Neural progenitor cell (in vitro differentiated cells): ENCODE data around the gene OBI1. TPM values are rescaled to one million over a fixed set of nuclear protein-coding genes. Genes with fewer than 3 reads are reported as not detected.
A peak's percentile ranks its signal among the peaks of the same experiment; 100 is the strongest.

Source experiments
- DNase-seq: peaks from one replicate; pipeline ENCODE4 v3.0.0-alpha.2; 2016; ENCODE audit warnings: low spot score
- H2AFZ ChIP-seq: fragments of 200-600 bp; sonication (generic); replicated peaks from 2 replicates; pipeline ENCODE4 v1.6.1; 2016; ENCODE audit warnings: antibody characterized with exemption
- H3F3A ChIP-seq: fragments of 200-600 bp; sonication (generic); 2 replicates; pipeline ENCODE4 v1.6.1; 2016; ENCODE audit warnings: antibody characterized with exemption, low read depth
- H3K27ac ChIP-seq: fragments of 200-600 bp; sonication (generic); 2 replicates; pipeline ENCODE4 v1.5.1; 2016; ENCODE audit warnings: mild to moderate bottlenecking
- H3K27me3 ChIP-seq: fragments of 200-600 bp; sonication (generic); 2 replicates; pipeline ENCODE4 v1.6.1; 2016; ENCODE audit warnings: mild to moderate bottlenecking, moderate library complexity
- H3K36me3 ChIP-seq: fragments of 200-600 bp; sonication (generic); 2 replicates; pipeline ENCODE4 v1.5.1; 2016
- H3K4me1 ChIP-seq: fragments of 200-600 bp; sonication (generic); 2 replicates; pipeline ENCODE4 v1.6.1; 2016; ENCODE audit warnings: mixed run types
- H3K4me2 ChIP-seq: fragments of 200-600 bp; sonication (generic); 2 replicates; pipeline ENCODE4 v1.6.1; 2016
- H3K4me3 ChIP-seq: fragments of 200-600 bp; sonication (generic); 2 replicates; pipeline ENCODE4 v1.5.1; 2016
- H3K79me2 ChIP-seq: fragments of 200-600 bp; sonication (generic); 2 replicates; pipeline ENCODE4 v1.6.1; 2016; ENCODE audit warnings: low read depth
- H3K9ac ChIP-seq: fragments of 200-600 bp; sonication (generic); 2 replicates; pipeline ENCODE4 v1.6.1; 2016
- H3K9me3 ChIP-seq: fragments of 200-600 bp; sonication (generic); 2 replicates; pipeline ENCODE4 v1.5.1; 2016; ENCODE audit warnings: low read depth
- H4K20me1 ChIP-seq: fragments of 200-600 bp; sonication (generic); 2 replicates; pipeline ENCODE4 v1.6.1; 2016; ENCODE audit warnings: low read depth
- H3K27ac Mint-ChIP-seq: 3 replicates; pipeline ENCODE4 v1.8.0; 2021; ENCODE audit warnings: mixed read lengths
- H3K27me3 Mint-ChIP-seq: 2 replicates; pipeline ENCODE4 v1.8.0; 2022; ENCODE audit warnings: low read depth, mild to moderate bottlenecking, inconsistent platforms, moderate library complexity, mixed read lengths; ENCODE audit not compliant: insufficient read depth
- H3K36me3 Mint-ChIP-seq: 3 replicates; pipeline ENCODE4 v1.8.0; 2021; ENCODE audit warnings: mixed read lengths
- H3K4me1 Mint-ChIP-seq: 3 replicates; pipeline ENCODE4 v1.8.0; 2021; ENCODE audit warnings: mixed read lengths
- H3K4me3 Mint-ChIP-seq: 3 replicates; pipeline ENCODE4 v1.8.0; 2021; ENCODE audit warnings: mild to moderate bottlenecking, moderate library complexity, mixed read lengths
- H3K9me3 Mint-ChIP-seq: 3 replicates; pipeline ENCODE4 v1.8.0; 2020; ENCODE audit warnings: mixed read lengths
- EZH2 ChIP-seq: fragments of 200-600 bp; sonication (generic); IDR thresholded peaks from 2 replicates; pipeline ENCODE4 v1.6.1; 2017; ENCODE audit warnings: antibody characterized with exemption, mild to moderate bottlenecking, moderate library complexity
- EZH2phosphoT487 ChIP-seq: fragments of 200-600 bp; sonication (generic); IDR thresholded peaks from 2 replicates; pipeline ENCODE4 v1.6.1; 2017; ENCODE audit warnings: antibody characterized with exemption
- total RNA-seq: library from RNA; depleted of rRNA; stranded (reverse); fragments of >200 nt; gene quantifications from 2 replicates; pipeline ENCODE4 v1.2.3, GENCODE V29; 2015; ENCODE audit warnings: low replicate concordance
- TF ChIP-seq, protein P1 (sequence below): fragments of 200-600 bp; sonication (generic); IDR thresholded peaks from 2 replicates; pipeline ENCODE4 v1.5.1; 2017; ENCODE audit warnings: antibody characterized with exemption, mild to moderate bottlenecking

Gene OBI1
- total RNA-seq, 1 donor from 2014 or later, result 36.9 TPM

DNA sequence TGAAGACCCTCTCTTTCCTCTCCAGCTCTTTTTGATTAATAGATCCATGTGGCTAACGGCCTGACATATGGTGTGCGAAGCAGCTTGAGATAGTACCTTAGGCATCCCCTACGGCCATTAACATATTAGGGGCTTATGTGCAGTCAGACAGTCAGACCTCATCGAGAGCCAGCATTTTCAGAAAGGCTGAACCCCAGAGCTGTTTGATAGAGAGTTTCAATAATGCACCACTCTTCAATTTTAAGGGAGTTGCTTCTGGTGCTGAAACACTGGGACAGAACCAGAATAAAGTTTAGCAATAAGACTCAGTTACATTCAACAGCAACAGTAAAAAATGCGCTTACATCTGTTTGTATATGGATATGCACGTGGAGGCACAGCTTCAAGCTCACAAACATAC, 66.4 kb downstream of the OBI1 start:
- peaks cover 60% of the 10 kb centered on the region for H4K20me1 ChIP-seq
- Mint-ChIP-seq H3K4me3 (no peak overlapping the region), H3K27ac (no peak overlapping the region), H3K9me3 (peaks cover 5% of the 10 kb centered on the region), H3K4me1 (peaks cover 21% of the 10 kb centered on the region), H3K36me3 (no peaks in the 10 kb centered on the region), H3K27me3 (peaks cover 78% of the 10 kb centered on the region)
- H3K9me3 ChIP-seq, result no peaks in the 10 kb centered on the region
- DNase-seq, result peak; percentile 37
- no peak overlapping the region for H2AFZ ChIP-seq
- no peak overlapping the region for H3K9ac ChIP-seq
- no peak overlapping the region for H3K27ac ChIP-seq
- peaks cover 100% of the 10 kb centered on the region for H3K27me3 ChIP-seq
- TF ChIP-seq, protein P1, sequence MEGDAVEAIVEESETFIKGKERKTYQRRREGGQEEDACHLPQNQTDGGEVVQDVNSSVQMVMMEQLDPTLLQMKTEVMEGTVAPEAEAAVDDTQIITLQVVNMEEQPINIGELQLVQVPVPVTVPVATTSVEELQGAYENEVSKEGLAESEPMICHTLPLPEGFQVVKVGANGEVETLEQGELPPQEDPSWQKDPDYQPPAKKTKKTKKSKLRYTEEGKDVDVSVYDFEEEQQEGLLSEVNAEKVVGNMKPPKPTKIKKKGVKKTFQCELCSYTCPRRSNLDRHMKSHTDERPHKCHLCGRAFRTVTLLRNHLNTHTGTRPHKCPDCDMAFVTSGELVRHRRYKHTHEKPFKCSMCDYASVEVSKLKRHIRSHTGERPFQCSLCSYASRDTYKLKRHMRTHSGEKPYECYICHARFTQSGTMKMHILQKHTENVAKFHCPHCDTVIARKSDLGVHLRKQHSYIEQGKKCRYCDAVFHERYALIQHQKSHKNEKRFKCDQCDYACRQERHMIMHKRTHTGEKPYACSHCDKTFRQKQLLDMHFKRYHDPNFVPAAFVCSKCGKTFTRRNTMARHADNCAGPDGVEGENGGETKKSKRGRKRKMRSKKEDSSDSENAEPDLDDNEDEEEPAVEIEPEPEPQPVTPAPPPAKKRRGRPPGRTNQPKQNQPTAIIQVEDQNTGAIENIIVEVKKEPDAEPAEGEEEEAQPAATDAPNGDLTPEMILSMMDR, result no peak
- TF ChIP-seq EZH2 (no peak), EZH2phosphoT487 (no peak)
- H3K4me2 ChIP-seq, result no peak overlapping the region
- peaks cover 21% of the 10 kb centered on the region for H3K4me1 ChIP-seq
- H3K4me3 ChIP-seq, result no peak overlapping the region
- H3K36me3 ChIP-seq, result no peaks in the 10 kb centered on the region
- H3K79me2 ChIP-seq, result no peaks in the 10 kb centered on the region
- peaks cover 35% of the 10 kb centered on the region for H3F3A ChIP-seq

DNA sequence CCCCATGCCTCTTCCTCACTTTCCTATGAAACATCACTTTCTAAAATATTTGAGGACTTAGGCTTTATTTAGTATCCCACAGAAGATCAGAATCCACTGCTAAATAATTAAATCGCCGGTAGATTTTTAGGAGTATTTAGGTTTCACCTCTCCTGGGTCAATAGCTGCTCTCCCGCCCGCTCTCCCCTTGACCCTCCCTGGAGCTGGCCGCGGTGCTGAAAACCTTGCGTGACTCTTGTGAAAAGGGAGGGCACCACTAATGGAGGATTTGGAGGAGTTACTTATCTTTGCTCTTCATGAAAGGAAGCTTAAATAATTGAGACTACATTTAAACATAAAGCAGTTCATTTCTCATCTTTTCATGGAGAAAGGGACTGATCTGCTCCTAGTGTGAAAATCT, 69.7 kb downstream of the OBI1 start:
- no peak overlapping the region for H3K27ac Mint-ChIP-seq

DNA sequence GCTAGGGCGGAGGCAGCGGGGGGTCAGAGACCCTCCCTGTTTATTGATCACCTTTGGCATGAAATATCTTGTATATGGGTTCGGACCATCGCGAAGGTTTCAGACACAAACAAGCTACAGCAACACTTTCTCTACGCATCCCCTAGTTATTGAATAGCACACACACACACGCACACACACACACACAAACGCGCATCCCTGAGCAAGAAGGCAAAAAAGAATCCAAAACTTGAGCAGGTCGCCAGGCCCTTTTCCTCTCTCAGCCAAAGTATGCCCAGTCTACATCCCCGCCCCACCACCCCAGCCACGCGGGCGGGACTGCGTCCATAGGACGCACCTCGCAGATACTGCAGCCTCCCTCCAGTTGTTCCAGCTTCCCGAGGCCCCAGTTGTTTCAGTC, 71.6 kb downstream of the OBI1 start:
- Histone ChIP-seq H3K79me2 (no peaks in the 10 kb centered on the region), H4K20me1 (peaks cover 15% of the 10 kb centered on the region), H2AFZ (no peak overlapping the region), H3K4me2 (no peak overlapping the region), H3K36me3 (no peaks in the 10 kb centered on the region), H3K4me1 (no peaks in the 10 kb centered on the region), H3K4me3 (no peak overlapping the region), H3K27me3 (peaks cover 100% of the 10 kb centered on the region), H3K27ac (no peak overlapping the region), H3F3A (peaks cover 4% of the 10 kb centered on the region), H3K9me3 (no peaks in the 10 kb centered on the region), H3K9ac (no peak overlapping the region)
- peak overlapping the region; percentile 10 for H3K4me3 Mint-ChIP-seq
- no peak for TF ChIP-seq EZH2phosphoT487
- TF ChIP-seq EZH2, result peak; percentile 56
- TF ChIP-seq, protein P1, result no peak
- peaks cover 56% of the 10 kb centered on the region for H3K27me3 Mint-ChIP-seq
- H3K27ac Mint-ChIP-seq, result no peak overlapping the region
- H3K36me3 Mint-ChIP-seq, result no peaks in the 10 kb centered on the region
- peaks cover 10% of the 10 kb centered on the region for H3K4me1 Mint-ChIP-seq
- H3K9me3 Mint-ChIP-seq, result peaks cover 7% of the 10 kb centered on the region
- DNase-seq, result peak; percentile 24

More for the DNA sequence above, 69.7 kb downstream of the OBI1 start:
- no peaks in the 10 kb centered on the region for H3K9me3 ChIP-seq
- peaks cover 100% of the 10 kb centered on the region for H3K27me3 ChIP-seq
- peaks cover 32% of the 10 kb centered on the region for H4K20me1 ChIP-seq
- H3K4me2 ChIP-seq, result no peak overlapping the region
- H3K9ac ChIP-seq, result no peak overlapping the region
- TF ChIP-seq EZH2, result peak; percentile 43
- TF ChIP-seq EZH2phosphoT487, result no peak
- TF ChIP-seq, protein P1, result no peak
- H3K4me3 Mint-ChIP-seq, result no peak overlapping the region
- no peak overlapping the region for H2AFZ ChIP-seq
- H3K36me3 ChIP-seq, result no peaks in the 10 kb centered on the region
- H3K4me1 ChIP-seq, result peaks cover 3% of the 10 kb centered on the region
- no peaks in the 10 kb centered on the region for H3K79me2 ChIP-seq
- peak; percentile 90 for DNase-seq
- no peak overlapping the region for H3K4me3 ChIP-seq
- H3K27me3 Mint-ChIP-seq, result peaks cover 68% of the 10 kb centered on the region
- peaks cover 7% of the 10 kb centered on the region for H3K9me3 Mint-ChIP-seq
- peaks cover 13% of the 10 kb centered on the region for H3K4me1 Mint-ChIP-seq
- H3F3A ChIP-seq, result peaks cover 11% of the 10 kb centered on the region
- H3K36me3 Mint-ChIP-seq, result no peaks in the 10 kb centered on the region
- H3K27ac ChIP-seq, result no peak overlapping the region
